Neural progenitor cell (in vitro differentiated cells): ENCODE results near the gene DMPK. TPM values are rescaled to one million over a fixed set of nuclear protein-coding genes. Genes with fewer than 3 reads are reported as not detected.

ENCODE experiments used
- DNase-seq: peaks from one replicate; pipeline ENCODE4 v3.0.0-alpha.2; 2016; ENCODE audit warnings: low spot score
- H2AFZ ChIP-seq: fragments of 200-600 bp; sonication (generic); replicated peaks from 2 replicates; pipeline ENCODE4 v1.6.1; 2016; ENCODE audit warnings: antibody characterized with exemption
- H3F3A ChIP-seq: fragments of 200-600 bp; sonication (generic); 2 replicates; pipeline ENCODE4 v1.6.1; 2016; ENCODE audit warnings: antibody characterized with exemption, low read depth
- H3K27ac ChIP-seq: fragments of 200-600 bp; sonication (generic); 2 replicates; pipeline ENCODE4 v1.5.1; 2016; ENCODE audit warnings: mild to moderate bottlenecking
- H3K27me3 ChIP-seq: fragments of 200-600 bp; sonication (generic); 2 replicates; pipeline ENCODE4 v1.6.1; 2016; ENCODE audit warnings: mild to moderate bottlenecking, moderate library complexity
- H3K36me3 ChIP-seq: fragments of 200-600 bp; sonication (generic); 2 replicates; pipeline ENCODE4 v1.5.1; 2016
- H3K4me1 ChIP-seq: fragments of 200-600 bp; sonication (generic); 2 replicates; pipeline ENCODE4 v1.6.1; 2016; ENCODE audit warnings: mixed run types
- H3K4me2 ChIP-seq: fragments of 200-600 bp; sonication (generic); 2 replicates; pipeline ENCODE4 v1.6.1; 2016
- H3K4me3 ChIP-seq: fragments of 200-600 bp; sonication (generic); 2 replicates; pipeline ENCODE4 v1.5.1; 2016
- H3K79me2 ChIP-seq: fragments of 200-600 bp; sonication (generic); 2 replicates; pipeline ENCODE4 v1.6.1; 2016; ENCODE audit warnings: low read depth
- H3K9ac ChIP-seq: fragments of 200-600 bp; sonication (generic); 2 replicates; pipeline ENCODE4 v1.6.1; 2016
- H3K9me3 ChIP-seq: fragments of 200-600 bp; sonication (generic); 2 replicates; pipeline ENCODE4 v1.5.1; 2016; ENCODE audit warnings: low read depth
- H4K20me1 ChIP-seq: fragments of 200-600 bp; sonication (generic); 2 replicates; pipeline ENCODE4 v1.6.1; 2016; ENCODE audit warnings: low read depth
- H3K27ac Mint-ChIP-seq: 3 replicates; pipeline ENCODE4 v1.8.0; 2021; ENCODE audit warnings: mixed read lengths
- H3K27me3 Mint-ChIP-seq: 2 replicates; pipeline ENCODE4 v1.8.0; 2022; ENCODE audit warnings: low read depth, mild to moderate bottlenecking, inconsistent platforms, moderate library complexity, mixed read lengths; ENCODE audit not compliant: insufficient read depth
- H3K36me3 Mint-ChIP-seq: 3 replicates; pipeline ENCODE4 v1.8.0; 2021; ENCODE audit warnings: mixed read lengths
- H3K4me1 Mint-ChIP-seq: 3 replicates; pipeline ENCODE4 v1.8.0; 2021; ENCODE audit warnings: mixed read lengths
- H3K4me3 Mint-ChIP-seq: 3 replicates; pipeline ENCODE4 v1.8.0; 2021; ENCODE audit warnings: mild to moderate bottlenecking, moderate library complexity, mixed read lengths
- H3K9me3 Mint-ChIP-seq: 3 replicates; pipeline ENCODE4 v1.8.0; 2020; ENCODE audit warnings: mixed read lengths
- EZH2 ChIP-seq: fragments of 200-600 bp; sonication (generic); IDR thresholded peaks from 2 replicates; pipeline ENCODE4 v1.6.1; 2017; ENCODE audit warnings: antibody characterized with exemption, mild to moderate bottlenecking, moderate library complexity
- EZH2phosphoT487 ChIP-seq: fragments of 200-600 bp; sonication (generic); IDR thresholded peaks from 2 replicates; pipeline ENCODE4 v1.6.1; 2017; ENCODE audit warnings: antibody characterized with exemption
- total RNA-seq: library from RNA; depleted of rRNA; stranded (reverse); fragments of >200 nt; gene quantifications from 2 replicates; pipeline ENCODE4 v1.2.3, GENCODE V29; 2015; ENCODE audit warnings: low replicate concordance
- TF ChIP-seq, protein P1 (sequence below): fragments of 200-600 bp; sonication (generic); IDR thresholded peaks from 2 replicates; pipeline ENCODE4 v1.5.1; 2017; ENCODE audit warnings: antibody characterized with exemption, mild to moderate bottlenecking

DMPK gene
- total RNA-seq, 1 donor from 2014 or later: 5.5 TPM

DNA sequence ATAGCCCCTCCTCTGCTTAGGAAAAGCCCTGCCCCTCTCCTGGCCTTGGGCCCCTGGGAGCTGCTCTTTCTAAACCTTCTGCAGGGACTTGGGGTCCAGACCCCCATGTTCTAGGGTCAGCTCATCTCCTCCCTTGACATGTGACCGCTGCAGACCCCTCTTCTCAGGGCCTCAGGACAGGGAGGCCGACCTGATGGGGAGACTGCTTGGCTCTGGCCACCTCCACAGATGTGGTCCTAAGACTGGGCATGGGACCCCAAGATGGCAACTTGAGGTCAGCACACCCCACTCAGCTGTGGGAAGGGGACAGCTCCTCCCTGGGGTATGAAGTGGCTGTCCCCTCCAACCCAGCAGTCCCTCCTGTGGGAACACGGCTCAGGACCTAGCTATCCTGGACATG lies 9.4 kb downstream of the DMPK start:
- H3K36me3 ChIP-seq: no peaks in the 10 kb centered on the region
- no peak overlapping the region for H3K9ac ChIP-seq
- no peaks in the 10 kb centered on the region for H3K9me3 ChIP-seq
- H3K79me2 ChIP-seq: peaks cover 8% of the 10 kb centered on the region
- DNase-seq: no peak
- no peak overlapping the region for H2AFZ ChIP-seq
- no peak overlapping the region for H3K4me2 ChIP-seq
- Mint-ChIP-seq H3K36me3 (peaks cover 12% of the 10 kb centered on the region), H3K9me3 (no peaks in the 10 kb centered on the region), H3K4me3 (no peak overlapping the region), H3K27me3 (peaks cover 11% of the 10 kb centered on the region), H3K4me1 (peaks cover 10% of the 10 kb centered on the region), H3K27ac (no peak overlapping the region)
- no peak for TF ChIP-seq EZH2phosphoT487
- TF ChIP-seq EZH2: no peak
- TF ChIP-seq, protein P1, sequence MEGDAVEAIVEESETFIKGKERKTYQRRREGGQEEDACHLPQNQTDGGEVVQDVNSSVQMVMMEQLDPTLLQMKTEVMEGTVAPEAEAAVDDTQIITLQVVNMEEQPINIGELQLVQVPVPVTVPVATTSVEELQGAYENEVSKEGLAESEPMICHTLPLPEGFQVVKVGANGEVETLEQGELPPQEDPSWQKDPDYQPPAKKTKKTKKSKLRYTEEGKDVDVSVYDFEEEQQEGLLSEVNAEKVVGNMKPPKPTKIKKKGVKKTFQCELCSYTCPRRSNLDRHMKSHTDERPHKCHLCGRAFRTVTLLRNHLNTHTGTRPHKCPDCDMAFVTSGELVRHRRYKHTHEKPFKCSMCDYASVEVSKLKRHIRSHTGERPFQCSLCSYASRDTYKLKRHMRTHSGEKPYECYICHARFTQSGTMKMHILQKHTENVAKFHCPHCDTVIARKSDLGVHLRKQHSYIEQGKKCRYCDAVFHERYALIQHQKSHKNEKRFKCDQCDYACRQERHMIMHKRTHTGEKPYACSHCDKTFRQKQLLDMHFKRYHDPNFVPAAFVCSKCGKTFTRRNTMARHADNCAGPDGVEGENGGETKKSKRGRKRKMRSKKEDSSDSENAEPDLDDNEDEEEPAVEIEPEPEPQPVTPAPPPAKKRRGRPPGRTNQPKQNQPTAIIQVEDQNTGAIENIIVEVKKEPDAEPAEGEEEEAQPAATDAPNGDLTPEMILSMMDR: no peak
- peaks cover 5% of the 10 kb centered on the region for H3K4me1 ChIP-seq
- H3F3A ChIP-seq: peaks cover 48% of the 10 kb centered on the region
- H3K27me3 ChIP-seq: no peaks in the 10 kb centered on the region
- H3K27ac ChIP-seq: no peak overlapping the region
- no peak overlapping the region for H3K4me3 ChIP-seq
- peaks cover 25% of the 10 kb centered on the region for H4K20me1 ChIP-seq

DNA sequence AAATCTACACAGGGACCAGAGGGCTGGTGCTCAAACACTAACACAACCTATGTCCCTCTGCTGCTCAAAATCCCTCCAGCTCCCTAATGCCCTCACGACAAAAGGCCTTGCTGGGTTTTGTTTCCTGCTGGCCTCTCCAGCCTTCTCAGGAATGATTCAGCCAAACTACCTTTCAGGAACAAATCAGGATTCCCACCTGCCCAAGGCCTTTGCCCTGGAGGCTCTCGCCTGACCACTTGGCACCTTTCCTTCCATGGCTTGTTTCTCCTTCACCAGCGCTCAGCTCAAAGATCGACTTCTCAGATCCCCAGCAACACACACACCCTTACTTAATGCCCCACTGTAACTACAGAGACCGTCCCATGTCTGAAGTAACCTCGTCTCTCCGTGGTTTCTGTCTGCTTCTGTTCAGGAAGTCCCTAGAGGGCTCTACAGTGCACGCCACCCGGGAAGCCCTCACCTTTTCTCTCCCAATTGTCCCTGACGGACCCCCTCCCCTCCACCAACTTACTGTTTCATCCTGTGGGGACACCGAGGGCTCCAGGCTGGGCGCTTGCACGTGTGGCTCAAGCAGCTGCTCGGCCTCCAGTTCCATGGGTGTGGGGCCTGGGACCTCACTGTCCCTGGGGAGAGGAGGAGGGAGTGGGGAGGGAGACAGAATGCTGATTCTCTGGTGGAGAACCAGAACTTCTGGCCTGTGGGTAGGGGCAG lies 10.0 kb downstream of the DMPK start:
- Mint-ChIP-seq H3K27ac (peak overlapping the region; percentile 12), H3K36me3 (peaks cover 12% of the 10 kb centered on the region), H3K4me3 (peak overlapping the region; percentile 13), H3K4me1 (peaks cover 10% of the 10 kb centered on the region), H3K27me3 (peaks cover 11% of the 10 kb centered on the region), H3K9me3 (no peaks in the 10 kb centered on the region)
- TF ChIP-seq, protein P1: no peak
- TF ChIP-seq EZH2 (no peak), EZH2phosphoT487 (no peak)
- peaks cover 14% of the 10 kb centered on the region for H3K79me2 ChIP-seq
- no peak overlapping the region for H2AFZ ChIP-seq
- H3K4me2 ChIP-seq: no peak overlapping the region
- no peak for DNase-seq
- H3K9ac ChIP-seq: no peak overlapping the region
- H3K36me3 ChIP-seq: no peaks in the 10 kb centered on the region
- H3K4me3 ChIP-seq: no peak overlapping the region
- H4K20me1 ChIP-seq: peaks cover 26% of the 10 kb centered on the region
- peak overlapping the region; percentile 29 for H3K27ac ChIP-seq
- H3K27me3 ChIP-seq: no peaks in the 10 kb centered on the region
- H3K9me3 ChIP-seq: no peaks in the 10 kb centered on the region
- peaks cover 5% of the 10 kb centered on the region for H3K4me1 ChIP-seq
- peaks cover 54% of the 10 kb centered on the region for H3F3A ChIP-seq

DNA sequence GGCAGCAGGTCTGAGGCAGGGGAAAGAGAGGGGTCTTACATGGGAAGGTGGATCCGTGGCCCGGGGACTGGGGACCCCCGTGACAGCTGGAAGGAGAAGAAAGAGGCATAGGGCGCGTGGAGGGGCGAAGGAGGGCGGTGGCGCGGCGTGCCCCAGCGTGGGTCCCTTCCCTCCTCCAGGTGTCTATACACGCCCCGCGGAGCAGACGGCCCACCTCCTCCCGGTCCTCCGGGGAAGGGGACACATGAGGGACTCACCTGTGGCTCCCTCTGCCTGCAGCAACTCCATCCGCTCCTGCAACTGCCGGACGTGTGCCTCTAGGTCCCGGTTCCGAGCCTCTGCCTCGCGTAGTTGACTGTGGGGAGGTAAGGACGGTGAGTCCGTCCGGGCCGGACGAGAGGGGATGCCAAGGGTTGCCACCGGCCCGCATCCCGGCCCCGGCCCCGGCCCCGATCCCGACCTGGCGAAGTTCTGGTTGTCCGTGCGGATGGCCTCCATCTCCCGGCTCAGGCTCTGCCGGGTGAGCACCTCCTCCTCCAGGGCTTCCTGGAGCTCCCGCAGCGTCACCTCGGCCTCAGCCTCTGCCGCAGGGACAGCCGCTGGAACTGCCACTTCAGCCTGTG lies 10.9 kb downstream of the DMPK start:
- H3K27ac Mint-ChIP-seq: peak overlapping the region; percentile 90
- DNase-seq: no peak
- H3K4me1 ChIP-seq: peaks cover 13% of the 10 kb centered on the region
- no peaks in the 10 kb centered on the region for H3K9me3 Mint-ChIP-seq
- H3F3A ChIP-seq: peaks cover 56% of the 10 kb centered on the region
- peaks cover 23% of the 10 kb centered on the region for H4K20me1 ChIP-seq
- H3K9me3 ChIP-seq: no peaks in the 10 kb centered on the region
- peaks cover 10% of the 10 kb centered on the region for H3K4me1 Mint-ChIP-seq
- peaks cover 8% of the 10 kb centered on the region for H3K36me3 Mint-ChIP-seq
- no peaks in the 10 kb centered on the region for H3K36me3 ChIP-seq
- no peak overlapping the region for H3K9ac ChIP-seq
- H3K4me2 ChIP-seq: peak overlapping the region; percentile 78
- peaks cover 23% of the 10 kb centered on the region for H3K79me2 ChIP-seq
- peak overlapping the region; percentile 77 for H3K4me3 ChIP-seq
- peaks cover 11% of the 10 kb centered on the region for H3K27me3 Mint-ChIP-seq
- peak overlapping the region; percentile 79 for H3K4me3 Mint-ChIP-seq
- TF ChIP-seq EZH2phosphoT487: no peak
- TF ChIP-seq, protein P1: no peak
- no peak for TF ChIP-seq EZH2
- H2AFZ ChIP-seq: no peak overlapping the region
- H3K27ac ChIP-seq: no peak overlapping the region
- no peaks in the 10 kb centered on the region for H3K27me3 ChIP-seq
